Activated CD8-positive, alpha-beta memory T cell treated with anti-CD3 and anti-CD28 coated beads, Interleukin-2, amount 50 U/mL, for 24 hours (primary cell): ENCODE results near the gene ITGA7.

Experiments
- DNase-seq: peaks from one replicate; pipeline ENCODE4 v3.0.0-alpha.2; 2020; ENCODE audit errors: extremely low read depth

Gene ITGA7

GRCh38 chr12:55642669-55643068, 65.0 kb downstream of the ITGA7 start:
- DNase-seq: no peak

GRCh38 chr12:55642267-55642666, 65.4 kb downstream of the ITGA7 start:
- no peak for DNase-seq

- no peak for DNase-seq
These were observed 66.1 kb downstream of the ITGA7 start for GRCh38 chr12:55641595-55641994.

- no peak for DNase-seq
These were observed 70.2 kb downstream of the ITGA7 start for GRCh38 chr12:55637467-55637866.

DNA sequence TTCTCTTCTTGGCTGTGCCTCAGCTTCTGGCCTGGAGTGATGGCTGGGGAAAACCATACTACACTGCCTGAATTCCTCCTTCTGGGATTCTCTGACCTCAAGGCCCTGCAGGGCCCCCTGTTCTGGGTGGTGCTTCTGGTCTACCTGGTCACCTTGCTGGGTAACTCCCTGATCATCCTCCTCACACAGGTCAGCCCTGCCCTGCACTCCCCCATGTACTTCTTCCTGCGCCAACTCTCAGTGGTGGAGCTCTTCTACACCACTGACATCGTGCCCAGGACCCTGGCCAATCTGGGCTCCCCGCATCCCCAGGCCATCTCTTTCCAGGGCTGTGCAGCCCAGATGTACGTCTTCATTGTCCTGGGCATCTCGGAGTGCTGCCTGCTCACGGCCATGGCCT, 70.9 kb downstream of the ITGA7 start, which contains the start of gene OR10P1:
OR10P1 (plus strand) TSS at position 40 of the 400 bp plus-strand sequence; CDS start at position 40, 0 bp downstream.
- DNase-seq: no peak

- DNase-seq: no peak
These were observed 71.5 kb downstream of the ITGA7 start for GRCh38 chr12:55636116-55636655.
